C4-2B (cell line): Measurements from ENCODE around the gene TMEM135.

Source experiments
- CTCF ChIP-seq: fragments of 450-650 bp; conservative IDR thresholded peaks from 2 replicates; pipeline ENCODE4 v1.5.1; 2017; ENCODE audit warnings: mild to moderate bottlenecking
- ZFX ChIP-seq: fragments of 450-650 bp; IDR thresholded peaks from 2 replicates; pipeline ENCODE4 v1.6.1; 2017

GRCh38 chr11:87150936-87151335, 113.2 kb downstream of the TMEM135 start:
- TF ChIP-seq CTCF (no peak), ZFX (no peak)
